Measurements from ENCODE around the gene ATG14.

DNA sequence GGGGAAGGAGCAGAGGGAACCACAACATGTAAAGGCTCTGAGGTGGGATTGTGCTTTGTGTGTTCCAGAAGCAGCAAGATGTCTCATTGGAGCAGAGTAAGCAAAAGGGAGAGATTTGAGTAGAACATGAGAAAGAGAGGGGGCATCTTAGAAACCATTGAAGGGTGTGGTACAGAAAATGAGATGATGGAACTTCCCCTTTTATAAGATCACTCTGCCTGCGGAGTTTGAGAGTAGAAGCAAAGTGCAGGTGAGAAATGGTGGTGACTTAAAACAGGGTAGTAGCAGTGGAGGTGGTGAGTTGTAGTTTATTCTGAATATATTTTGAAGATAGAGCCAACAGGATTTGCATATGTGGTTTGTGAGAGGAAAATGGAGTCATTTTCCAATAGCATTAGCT lies 84.5 kb downstream of the ATG14 start:
- TF ChIP-seq, protein P1, sequence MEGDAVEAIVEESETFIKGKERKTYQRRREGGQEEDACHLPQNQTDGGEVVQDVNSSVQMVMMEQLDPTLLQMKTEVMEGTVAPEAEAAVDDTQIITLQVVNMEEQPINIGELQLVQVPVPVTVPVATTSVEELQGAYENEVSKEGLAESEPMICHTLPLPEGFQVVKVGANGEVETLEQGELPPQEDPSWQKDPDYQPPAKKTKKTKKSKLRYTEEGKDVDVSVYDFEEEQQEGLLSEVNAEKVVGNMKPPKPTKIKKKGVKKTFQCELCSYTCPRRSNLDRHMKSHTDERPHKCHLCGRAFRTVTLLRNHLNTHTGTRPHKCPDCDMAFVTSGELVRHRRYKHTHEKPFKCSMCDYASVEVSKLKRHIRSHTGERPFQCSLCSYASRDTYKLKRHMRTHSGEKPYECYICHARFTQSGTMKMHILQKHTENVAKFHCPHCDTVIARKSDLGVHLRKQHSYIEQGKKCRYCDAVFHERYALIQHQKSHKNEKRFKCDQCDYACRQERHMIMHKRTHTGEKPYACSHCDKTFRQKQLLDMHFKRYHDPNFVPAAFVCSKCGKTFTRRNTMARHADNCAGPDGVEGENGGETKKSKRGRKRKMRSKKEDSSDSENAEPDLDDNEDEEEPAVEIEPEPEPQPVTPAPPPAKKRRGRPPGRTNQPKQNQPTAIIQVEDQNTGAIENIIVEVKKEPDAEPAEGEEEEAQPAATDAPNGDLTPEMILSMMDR (IDR thresholded peaks at IDR 0.05): no peak
- no peak for TF ChIP-seq POLR2A (IDR thresholded peaks at IDR 0.05)

Data from Peyer's patch (tissue), 4 donors.